Effector CD4-positive, alpha-beta T cell (primary cell): ENCODE measurements around the gene RTRAF.

Experiments used
- DNase-seq: peaks from one replicate; pipeline ENCODE4 v3.0.0-alpha.2; 2020

RTRAF gene

DNA sequence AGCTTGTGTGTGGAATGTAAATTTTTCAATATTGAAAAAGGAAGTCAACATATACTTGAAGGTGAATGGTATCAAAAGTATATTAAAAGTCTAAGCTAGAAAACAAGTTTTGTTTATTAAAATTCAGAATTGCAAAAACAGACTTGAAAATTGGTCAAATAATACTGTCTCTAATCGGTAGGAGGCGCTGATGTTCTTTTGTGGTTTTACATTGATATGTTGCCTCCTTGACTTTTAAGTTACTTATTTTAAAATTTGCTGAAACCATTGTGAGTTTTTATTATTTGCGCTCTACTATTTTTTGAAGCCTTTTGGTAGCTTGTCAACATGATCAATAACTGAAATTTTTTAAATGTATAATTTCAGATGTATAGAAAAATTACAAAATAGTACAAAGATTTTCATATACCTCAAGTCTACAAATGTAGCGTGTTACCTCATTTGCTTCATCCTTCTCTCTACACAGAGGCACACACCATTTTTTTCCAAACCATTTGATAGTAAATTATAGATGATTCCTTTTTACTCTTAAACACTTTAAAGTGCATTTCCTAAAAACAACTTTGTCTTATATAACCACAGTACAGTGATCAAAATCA lies 6.9 kb downstream of the RTRAF start:
- no peak for DNase-seq

DNA sequence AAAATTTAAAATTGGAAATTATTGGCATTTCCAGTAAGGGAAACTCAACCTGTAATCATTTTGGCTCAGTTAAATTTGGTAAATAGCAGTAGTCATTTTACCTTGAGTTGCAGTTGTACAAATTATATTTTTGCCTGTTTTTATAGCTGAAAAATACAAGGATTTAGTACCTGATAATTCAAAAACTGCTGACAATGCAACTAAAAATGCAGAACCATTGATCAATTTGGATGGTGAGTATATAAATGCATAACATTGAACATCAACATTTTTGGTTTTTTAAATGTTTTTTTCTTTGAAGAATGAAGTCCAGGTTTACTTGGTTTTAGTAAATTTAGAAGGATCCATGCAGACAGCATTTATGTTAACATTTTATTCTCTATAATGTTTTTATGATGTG lies 9.0 kb downstream of the RTRAF start:
- DNase-seq, result no peak

DNA sequence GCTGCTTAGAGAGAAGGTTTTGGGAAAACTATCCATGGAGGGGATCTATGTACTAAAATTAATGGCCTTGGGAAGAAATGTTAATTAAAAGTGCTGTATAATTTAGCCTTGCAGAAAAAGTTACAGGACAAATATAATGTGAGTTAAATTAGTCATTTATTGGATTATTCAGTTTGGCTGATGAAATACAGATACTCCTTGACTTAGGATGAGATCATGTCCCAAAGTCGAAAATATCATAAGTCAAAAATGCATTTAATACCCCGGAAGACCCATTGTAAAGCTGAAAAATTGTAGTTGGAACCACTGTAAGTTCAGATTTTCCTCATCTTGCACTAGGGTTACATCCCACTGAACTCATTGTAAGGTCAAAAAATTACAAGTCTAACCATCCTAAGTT lies 9.7 kb downstream of the RTRAF start:
- DNase-seq, result no peak

DNA sequence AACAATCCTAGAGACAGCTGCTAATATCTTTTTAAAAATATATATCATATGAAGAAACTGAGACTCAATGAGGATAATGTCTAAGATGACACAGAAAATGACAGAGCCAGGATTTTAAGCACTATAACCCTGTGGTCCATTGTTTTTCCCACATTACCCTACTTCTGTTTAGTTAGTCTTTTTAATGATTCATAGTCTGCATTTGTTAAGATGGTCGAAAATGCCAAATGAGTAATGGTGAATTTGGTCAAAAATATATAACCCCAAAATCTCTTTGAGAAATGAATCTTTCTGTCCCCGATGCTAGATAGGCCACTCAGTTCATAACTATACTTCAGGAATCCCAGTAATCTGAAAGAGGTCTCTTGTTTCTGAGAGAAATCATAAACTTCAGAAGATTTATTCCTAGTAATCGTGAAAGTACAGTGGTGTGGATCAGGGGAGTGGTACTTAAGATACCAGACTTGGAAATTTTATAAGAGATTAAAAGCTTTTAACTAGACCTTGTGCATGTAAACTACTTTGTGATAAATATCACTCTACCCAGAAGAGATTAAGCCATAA lies 10.8 kb downstream of the RTRAF start:
- DNase-seq, result no peak

DNA sequence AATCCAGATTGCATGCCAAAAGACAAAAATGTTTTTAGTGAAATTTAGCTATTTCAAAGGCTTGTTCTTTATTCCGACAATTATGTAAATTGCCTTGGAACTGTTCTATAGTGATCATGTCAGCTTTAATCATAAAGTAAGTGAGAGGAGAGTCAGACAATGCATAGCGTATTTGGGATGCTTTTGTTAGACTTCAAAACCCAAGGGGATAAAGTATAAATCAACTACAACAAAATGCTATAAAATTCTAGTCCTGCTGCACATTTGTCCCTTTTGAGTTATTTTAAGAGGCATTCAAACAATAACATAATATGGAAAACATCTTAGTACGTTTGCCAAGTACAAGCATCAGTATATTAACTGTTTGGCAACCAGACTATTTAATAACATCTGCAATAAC lies 11.3 kb downstream of the RTRAF start:
- DNase-seq, result no peak

DNA sequence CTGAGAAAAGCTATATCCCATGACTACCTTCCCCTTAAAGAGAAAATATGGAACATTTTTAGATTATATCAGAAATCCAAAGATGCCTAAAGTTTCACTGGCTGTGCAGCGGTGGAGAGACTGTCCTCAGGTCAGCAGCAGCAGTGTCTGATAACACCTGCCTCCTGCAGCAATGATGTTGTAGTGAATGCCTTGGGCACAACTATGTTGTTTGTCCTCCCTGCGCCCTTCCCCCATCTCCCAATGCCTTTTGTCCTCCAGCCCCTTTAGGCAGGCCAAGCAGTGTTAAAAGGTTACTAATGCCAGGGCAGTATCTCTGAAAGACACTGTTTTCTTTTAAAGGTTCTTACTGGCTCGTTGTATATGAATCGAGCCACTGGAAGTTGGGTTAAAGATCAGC lies 13.2 kb downstream of the RTRAF start:
- DNase-seq, result no peak

DNA sequence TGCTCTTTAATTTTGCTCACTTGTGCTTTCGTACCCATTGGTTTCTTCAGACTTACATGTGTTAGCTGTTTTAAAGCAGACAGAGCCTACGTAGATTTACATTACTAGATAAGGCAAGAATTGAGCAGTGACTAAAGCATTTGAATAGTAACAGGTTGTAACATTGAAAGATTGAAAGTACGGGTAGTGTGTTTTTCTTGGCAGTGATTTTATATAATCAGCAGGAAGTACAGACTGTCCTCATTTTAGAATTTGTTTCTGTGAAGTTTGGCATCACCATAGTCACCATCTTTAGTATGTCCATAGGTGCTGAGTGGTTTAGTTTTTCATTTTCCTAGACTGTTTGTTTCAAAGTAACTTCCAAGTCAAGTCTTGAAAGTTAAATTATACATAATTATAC lies 14.0 kb downstream of the RTRAF start:
- no peak for DNase-seq

DNA sequence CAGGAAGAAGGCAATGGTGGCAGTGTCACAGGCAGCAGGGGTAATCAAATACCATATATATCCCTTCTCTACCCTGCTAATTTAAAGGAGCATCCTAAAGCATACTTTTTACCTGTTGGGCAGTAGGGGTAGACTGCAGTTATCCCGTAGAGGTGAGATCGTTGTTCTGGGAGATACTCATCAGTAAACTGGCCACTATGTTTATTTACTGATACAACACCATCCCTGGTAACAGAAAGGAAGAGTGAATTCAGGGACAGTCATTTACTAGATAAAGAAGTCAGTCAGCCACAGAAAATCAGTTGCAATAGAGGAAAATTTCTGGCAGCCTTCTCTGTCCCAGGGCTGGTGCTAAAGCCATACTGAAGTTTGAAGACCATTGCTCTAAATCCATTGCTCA lies 16.3 kb downstream of the RTRAF start:
- no peak for DNase-seq

DNA sequence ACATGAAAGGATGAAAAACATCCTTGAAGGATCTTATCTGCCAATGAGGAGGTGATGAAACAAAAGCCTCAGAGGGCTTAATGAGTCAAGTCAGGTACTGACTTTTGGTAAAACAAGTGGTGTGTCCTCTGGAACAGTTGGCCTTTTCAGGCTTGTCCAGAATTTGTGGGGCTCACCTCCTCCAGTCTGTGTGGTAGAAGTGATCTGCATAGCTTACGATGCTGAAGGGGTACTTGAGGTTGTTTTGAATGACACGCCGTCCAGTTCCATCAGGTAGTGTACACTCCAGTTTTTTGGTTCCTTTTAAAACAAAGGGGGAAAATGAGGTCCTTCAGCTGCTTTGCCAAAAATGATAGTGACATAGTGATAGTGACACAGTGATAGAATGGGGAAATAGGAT lies 17.0 kb downstream of the RTRAF start:
- no peak for DNase-seq

DNA sequence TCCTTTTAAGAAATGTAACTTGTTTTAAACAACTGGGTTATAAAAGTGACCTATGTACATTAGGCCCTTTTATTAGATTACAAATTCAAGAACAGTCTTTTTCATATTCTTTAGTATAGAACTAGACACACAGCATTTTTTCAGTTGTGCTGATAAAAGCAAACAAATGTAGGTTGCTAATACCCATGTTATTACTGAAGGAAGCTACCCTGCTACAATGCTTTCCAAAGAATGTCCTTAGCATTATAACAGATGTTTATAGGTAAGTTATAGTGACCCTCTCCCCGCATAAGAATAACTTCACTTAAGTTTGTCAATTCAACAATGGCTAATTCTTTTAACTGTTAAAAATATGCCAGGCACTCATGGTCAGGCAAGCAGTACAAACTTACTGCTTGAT lies 17.9 kb downstream of the RTRAF start:
- DNase-seq, result no peak

DNA sequence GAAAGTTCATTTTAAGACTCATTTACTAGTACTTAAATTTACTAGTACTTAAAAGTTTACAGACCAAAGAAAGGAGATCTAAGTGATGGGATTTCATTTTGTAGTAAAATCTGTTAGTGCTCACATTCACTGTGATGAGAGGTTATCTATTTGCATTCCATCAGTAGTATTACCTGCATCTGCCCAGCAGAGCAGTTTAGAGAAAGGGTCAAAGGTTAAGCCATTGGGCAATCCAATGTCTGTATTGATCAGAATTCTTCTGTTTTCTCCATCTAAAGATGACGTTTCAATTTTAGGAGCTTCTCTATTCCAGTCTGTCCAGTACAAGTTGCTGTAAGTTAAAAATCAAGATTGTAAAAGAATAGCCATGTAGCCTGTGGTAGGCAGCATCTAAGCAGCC lies 18.3 kb downstream of the RTRAF start:
- no peak for DNase-seq

DNA sequence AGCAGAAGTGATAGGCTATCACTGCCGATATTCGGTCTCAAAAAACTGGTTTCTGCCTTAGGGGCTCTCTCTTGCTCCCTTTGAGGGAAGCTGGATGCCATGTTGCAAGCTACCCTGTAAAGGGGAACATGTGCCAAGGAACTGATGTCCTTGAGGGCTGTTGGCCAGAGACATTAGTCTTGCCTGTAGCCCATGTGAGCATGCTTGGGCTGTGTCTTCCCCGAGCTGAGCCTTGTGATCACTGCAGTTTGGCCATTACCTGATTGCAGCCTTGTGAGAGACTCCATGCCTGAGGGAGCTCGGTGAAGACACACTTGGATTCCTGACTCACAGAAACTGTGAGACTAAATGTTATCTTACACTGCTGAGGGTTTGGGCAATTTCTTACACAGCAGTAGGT lies 18.8 kb downstream of the RTRAF start:
- no peak for DNase-seq

DNA sequence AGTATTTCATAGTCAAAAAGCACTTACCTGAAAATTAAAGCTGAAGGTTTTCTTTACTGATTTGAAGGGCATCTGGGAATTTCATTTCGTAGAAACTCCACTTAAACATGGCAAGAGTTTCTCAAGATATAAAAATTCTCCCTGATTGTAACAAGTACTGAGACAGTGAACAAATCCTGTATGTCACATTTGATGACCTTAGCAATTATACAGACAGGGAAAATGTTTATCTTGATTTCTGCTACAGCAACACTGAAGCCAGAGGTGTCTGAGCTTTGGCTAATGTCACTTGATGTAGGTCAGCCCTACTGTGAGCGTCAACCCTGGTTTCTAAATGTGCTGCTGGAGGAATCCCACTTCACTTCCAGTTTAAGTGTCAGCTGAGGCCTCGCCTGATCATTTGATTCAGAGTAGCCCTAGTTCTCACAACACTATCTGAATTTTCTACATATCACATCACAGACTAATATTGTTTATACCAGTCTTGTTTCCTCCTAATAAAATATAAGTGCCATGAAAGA lies 20.9 kb downstream of the RTRAF start:
- DNase-seq, result no peak

DNA sequence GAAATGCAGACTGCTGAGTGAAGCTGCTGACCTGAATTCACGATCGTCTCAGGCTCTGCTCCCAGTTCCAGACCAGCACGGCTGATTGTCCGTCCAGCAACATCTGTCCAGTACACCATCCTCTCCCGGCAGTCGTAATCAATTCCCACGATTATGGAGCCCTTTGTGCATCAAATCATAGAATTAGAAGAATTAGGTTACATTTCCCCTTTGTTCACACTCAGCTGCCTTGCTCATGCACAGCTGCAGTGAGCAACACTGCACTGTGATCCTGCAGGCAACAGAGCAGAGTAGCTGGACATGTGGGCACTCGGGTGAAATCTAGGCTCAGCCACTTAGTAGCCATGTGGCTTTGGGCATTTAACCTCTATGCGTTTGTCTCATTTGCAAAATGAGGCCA lies 22.2 kb downstream of the RTRAF start:
- no peak for DNase-seq

DNA sequence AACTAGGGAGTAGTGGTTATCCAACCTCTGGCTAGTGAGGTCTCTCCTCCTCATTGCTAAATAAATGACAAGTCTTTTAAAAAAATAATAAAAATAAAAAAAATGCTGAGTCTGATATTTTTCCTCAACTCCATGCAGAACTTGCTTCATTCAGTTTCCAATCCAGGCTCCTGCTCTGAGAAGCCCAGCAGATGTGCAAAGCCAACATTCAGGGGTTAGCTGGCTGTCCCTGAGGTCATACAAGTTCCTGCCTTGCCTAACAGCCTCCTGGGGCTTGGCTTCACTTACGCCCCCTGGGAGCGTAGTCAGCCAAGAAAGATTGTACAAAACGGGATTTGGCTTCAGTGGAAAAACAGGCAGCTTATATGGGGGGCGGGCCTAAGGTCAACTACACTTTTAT lies 23.3 kb downstream of the RTRAF start:
- no peak for DNase-seq

DNA sequence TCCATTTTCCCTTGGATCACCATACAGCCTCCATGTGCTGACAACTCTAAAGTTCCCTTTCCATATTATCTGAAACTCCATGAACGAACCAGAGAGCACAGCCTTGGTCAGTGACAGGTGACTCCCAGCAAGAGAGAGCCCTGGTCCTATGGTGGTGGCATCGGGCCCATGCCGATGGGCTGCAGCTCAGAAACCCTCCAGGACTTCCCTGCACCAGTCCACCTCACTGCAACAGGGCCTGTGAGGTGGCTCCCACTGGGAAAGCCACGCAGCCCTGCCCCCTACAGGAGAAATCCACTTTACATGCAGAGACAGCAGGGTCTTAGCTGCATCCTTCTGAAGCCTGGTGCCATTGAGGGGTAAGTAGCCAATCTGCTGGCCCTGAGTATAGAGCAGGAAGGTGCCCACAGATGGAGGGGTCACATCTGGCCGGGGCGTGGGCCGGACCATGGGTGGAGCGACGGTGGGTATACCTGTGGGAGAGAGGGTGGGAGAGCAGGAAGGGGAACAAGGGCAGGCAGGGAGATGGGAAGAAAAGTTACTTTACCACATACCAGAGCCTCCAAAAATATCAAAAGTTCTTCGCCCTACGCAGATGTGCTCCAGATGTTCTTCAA lies 24.7 kb downstream of the RTRAF start:
- no peak for DNase-seq

DNA sequence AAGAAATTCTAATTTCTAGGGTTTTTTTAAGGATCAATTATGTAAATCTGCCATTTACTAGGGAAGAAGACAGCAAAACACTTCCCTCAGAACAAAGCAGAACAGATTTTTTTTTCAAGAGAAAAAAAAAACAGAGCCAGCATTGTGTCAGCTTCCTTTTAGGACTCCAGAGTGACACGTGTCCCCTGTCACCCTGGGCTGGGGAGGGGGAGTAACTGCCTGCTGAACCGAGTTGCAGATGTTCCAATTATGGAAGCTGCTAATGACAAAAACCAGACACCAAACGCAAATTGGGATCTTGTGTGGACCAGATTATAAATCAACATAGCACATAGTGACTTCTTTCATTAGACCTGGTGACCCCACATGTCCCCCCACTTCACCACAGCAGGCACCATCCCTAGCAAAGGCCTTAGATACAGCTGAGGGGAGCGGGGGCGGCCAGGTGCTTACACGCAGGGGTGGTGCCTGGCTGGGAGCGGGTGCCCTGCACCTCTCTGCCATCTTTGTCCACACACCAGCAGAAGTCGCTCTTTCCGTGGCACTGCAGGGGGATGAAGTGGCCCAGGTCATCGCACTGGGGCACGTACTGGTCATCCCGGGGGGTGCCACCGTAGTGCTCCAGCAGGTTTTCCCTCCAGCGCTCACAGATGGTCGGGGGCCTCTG lies 25.4 kb downstream of the RTRAF start:
- DNase-seq, result no peak

DNA sequence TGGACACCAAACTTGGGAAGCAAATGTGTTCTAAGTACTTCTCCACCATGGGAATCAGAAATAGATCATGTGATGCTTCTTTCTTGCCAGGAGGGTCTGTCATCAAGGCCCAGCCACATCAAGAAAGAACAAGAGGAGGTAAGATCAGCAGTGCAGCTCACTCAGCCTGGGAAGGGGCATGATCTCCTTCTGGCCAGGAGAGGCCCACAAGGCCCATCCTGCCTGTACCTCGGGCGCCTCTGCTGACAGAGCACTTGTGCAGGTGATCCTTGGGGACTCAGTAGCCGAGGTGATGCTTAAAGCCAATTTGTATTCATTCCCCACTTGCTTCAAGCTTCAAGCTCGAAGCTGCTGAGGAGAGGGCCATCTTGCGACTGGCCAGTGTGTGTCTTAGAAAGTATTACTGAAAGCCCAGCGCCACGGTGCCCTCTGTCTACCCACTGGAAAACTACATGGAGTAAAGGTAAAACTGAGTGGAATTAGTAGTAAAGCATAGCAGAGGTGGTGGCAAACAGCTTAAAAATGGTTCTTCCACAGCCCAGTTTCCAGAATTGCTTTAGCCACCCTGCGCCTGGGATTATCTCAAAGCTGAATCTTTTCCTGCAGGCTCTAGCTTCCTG lies 26.2 kb downstream of the RTRAF start:
- no peak for DNase-seq

DNA sequence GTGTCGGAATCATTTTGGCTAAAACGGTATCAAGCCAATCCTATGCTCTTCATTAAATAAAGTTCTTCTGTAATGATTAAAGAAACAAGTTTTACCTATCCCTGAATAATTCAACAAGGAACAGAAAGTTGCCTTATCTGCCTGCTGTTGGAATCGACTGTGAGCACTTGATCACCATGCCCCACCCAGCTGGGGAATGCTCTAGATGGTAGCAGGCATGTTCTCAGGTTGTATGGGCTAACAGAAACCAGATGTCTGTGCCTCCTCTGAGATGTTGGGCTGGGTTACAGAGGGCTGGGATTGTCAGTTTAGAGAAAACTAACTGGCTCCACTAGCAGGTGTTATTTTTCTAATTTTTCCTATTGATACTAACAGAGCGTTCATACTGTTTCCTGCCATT lies 28.9 kb downstream of the RTRAF start:
- no peak for DNase-seq

DNA sequence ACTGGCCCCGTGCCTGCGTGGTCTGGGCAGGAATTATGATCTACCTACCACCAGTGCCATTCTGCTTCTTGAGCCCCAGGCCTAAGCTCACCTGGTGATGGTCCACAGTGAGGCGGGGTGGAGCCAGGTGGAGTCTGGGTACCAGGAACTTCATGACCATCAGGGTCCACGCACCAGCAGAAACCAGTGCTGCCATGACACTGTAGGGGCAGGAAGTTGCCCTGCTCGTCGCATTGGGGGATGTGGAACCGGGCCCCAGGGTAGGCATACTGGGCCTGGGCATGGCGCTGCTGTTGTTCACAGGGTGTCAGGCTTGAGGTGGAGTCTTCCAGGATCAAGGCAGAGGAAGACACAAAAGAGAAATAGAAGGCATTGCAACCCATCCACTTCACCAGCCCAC lies 29.6 kb downstream of the RTRAF start:
- no peak for DNase-seq

DNA sequence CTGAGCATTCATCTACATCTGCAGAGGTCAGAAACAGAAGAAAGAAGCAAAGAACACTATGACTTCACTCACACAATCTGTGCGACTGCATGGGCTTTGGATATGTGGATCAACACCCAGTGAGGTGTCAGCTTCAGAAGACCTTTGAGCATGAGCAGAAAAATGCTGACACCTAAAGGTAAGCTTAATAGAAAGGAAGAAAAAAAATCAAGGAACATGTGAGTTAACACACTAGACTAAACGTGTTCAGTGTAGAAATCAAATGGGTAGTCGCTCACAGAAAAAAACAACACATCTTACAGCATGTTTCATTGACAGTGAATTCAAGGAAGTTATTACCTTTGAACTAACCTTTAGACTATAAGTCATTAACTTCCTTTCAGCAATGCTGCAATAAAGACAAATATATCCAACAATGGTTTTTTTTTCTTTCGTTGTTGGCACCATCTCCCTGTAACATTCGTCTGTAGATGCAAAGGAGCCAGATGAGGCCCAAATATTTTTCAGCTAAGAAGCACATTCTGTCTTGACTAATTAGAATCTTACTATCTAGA lies 30.9 kb downstream of the RTRAF start:
- no peak for DNase-seq

DNA sequence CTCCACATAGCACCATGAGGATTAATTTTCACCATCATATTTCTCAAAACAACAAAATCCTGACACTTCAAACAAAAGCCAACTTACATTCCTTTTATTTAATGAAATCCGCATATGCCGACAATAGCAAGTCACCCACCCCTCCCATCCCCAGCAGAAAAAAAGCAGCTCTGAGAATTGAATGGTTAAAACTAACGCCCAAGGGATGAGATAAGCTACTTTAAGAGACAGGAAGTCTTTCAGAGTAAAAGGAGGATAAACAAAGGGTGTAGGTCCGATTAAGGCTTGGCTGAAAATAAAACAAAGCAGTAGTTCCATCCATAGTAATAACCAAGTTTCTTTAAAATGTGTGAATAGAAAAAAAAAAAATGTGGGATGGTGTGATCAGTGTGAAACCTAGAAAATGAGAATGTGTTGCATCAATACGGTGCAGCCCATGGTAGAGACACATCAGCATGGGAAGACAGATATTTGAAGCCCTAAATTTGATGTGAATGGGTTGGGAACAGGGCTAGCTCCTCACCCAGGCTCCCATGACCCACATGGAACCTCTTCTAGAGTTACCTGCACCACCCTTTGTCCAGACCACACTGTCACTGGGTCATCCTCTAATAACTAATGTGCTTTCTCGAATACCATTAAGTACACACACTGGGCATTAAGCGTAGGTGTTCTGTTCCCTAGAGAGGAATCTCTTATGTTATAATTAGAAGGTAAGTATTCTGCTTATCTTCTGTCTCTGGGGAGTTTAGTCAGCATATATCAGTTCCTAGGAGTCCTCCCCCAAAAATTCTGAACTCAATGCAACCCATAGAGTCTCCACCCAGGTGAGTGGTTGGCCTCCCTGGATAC lies 31.7 kb downstream of the RTRAF start:
- DNase-seq, result no peak
